CD4-positive, alpha-beta T cell treated with Interleukin-6 at 100 ng/mL for 8 hours (primary cell): ENCODE measurements around the gene CLNK.
"Not testable (repeated sequence)": the region's sequence is repeated elsewhere in the genome, so short reads cannot be mapped to it uniquely, and the experiment has no call there.

Source experiments
- DNase-seq: peaks from one replicate; pipeline ENCODE4 v3.0.0-alpha.2; 2020; ENCODE audit warnings: mixed read lengths, low spot score

Gene CLNK

GRCh38 chr4:10577508-10578426 is 106.8 kb downstream of the CLNK start:
- DNase-seq = no peak

GRCh38 chr4:10577018-10577417 is 107.5 kb downstream of the CLNK start:
- DNase-seq = no peak

GRCh38 chr4:10576236-10576635 is 108.3 kb downstream of the CLNK start:
- DNase-seq = no peak

GRCh38 chr4:10575414-10575813 is 109.2 kb downstream of the CLNK start:
- no peak for DNase-seq

- DNase-seq = not testable (repeated sequence)
Observed at GRCh38 chr4:10574553-10574952, 110.0 kb downstream of the CLNK start.

GRCh38 chr4:10571909-10572308 is 112.7 kb downstream of the CLNK start:
- DNase-seq = no peak

- no peak for DNase-seq
Observed at GRCh38 chr4:10569491-10569890, 115.1 kb downstream of the CLNK start.

- DNase-seq = no peak
Observed at GRCh38 chr4:10567766-10568165, 116.8 kb downstream of the CLNK start.

- DNase-seq = no peak
Observed at GRCh38 chr4:10565166-10565780, 119.3 kb downstream of the CLNK start.

- DNase-seq = peak; percentile 30
Observed at GRCh38 chr4:10554694-10555093, 129.9 kb downstream of the CLNK start.

GRCh38 chr4:10554121-10554520 is 130.4 kb downstream of the CLNK start:
- DNase-seq = no peak

GRCh38 chr4:10552591-10553280 is 131.8 kb downstream of the CLNK start:
- no peak for DNase-seq

- no peak for DNase-seq
Observed at GRCh38 chr4:10535912-10536311, 148.7 kb downstream of the CLNK start.

- DNase-seq = no peak
Observed at GRCh38 chr4:10534820-10535219, 149.7 kb downstream of the CLNK start.

- no peak for DNase-seq
Observed at GRCh38 chr4:10532155-10532554, 152.4 kb downstream of the CLNK start.

GRCh38 chr4:10530137-10530786 is 154.3 kb downstream of the CLNK start:
- no peak for DNase-seq

- no peak for DNase-seq
Observed at GRCh38 chr4:10529291-10530136, 155.1 kb downstream of the CLNK start.

GRCh38 chr4:10527438-10527837 is 157.1 kb downstream of the CLNK start:
- no peak for DNase-seq

- no peak for DNase-seq
Observed at GRCh38 chr4:10526429-10527222, 157.9 kb downstream of the CLNK start.

GRCh38 chr4:10524196-10524833 is 160.3 kb downstream of the CLNK start:
- DNase-seq = no peak
